Transverse colon (tissue), 4 donors: ENCODE data around the gene AKT3. TPM values are rescaled to one million over a fixed set of nuclear protein-coding genes. Genes with fewer than 3 reads are reported as not detected.

Source experiments
- DNase-seq: peaks from one replicate; pipeline ENCODE4 v3.0.0-alpha.2; 2019
- H3K27ac ChIP-seq, 4 donors: fragments of 200-600 bp; sonication (generic); 2 replicates each; pipeline ENCODE4 v1.5.1; 2016 to 2018; ENCODE audit warnings: inconsistent platforms in 4 of 4
- H3K27me3 ChIP-seq: fragments of 200-600 bp; sonication (generic); 2 replicates; pipeline ENCODE4 v1.5.1; 2017; ENCODE audit warnings: inconsistent platforms
- H3K36me3 ChIP-seq, 4 donors: fragments of 200-600 bp; sonication (generic); 2 replicates each; pipeline ENCODE4 v1.5.1; 2017 to 2019; ENCODE audit warnings: inconsistent platforms in 4 of 4
- H3K4me1 ChIP-seq, 4 donors: fragments of 200-600 bp; sonication (generic); 2 replicates each; pipeline ENCODE4 v1.5.1; 2017 to 2020; ENCODE audit warnings: inconsistent platforms in 4 of 4
- H3K4me3 ChIP-seq, 4 donors: fragments of 200-600 bp; sonication (generic); 1 replicate in 1 of 4; 2 replicates in 3 of 4; pipeline versions ENCODE4 v1.5.1 to v1.6.1; 2017 to 2019; ENCODE audit warnings: inconsistent platforms in 4 of 4
- H3K9me3 ChIP-seq, 2 donors: fragments of 200-600 bp; sonication (generic); 2 replicates each; pipeline ENCODE4 v1.5.1; 2017 to 2019; ENCODE audit warnings: inconsistent platforms in 2 of 2
- EP300 ChIP-seq: sonication (generic); formaldehyde crosslinking; IDR thresholded peaks from one replicate; pipeline ENCODE4 v1.6.1; 2017; ENCODE audit warnings: antibody characterized with exemption, low read depth
- POLR2A ChIP-seq: fragments of 450-650 bp; IDR thresholded peaks from one replicate; pipeline ENCODE4 v1.6.1; 2016; ENCODE audit warnings: antibody characterized with exemption, mild to moderate bottlenecking, moderate library complexity
- POLR2AphosphoS5 ChIP-seq, 3 donors: sonication (generic); formaldehyde crosslinking; IDR thresholded peaks; one replicate each; pipeline ENCODE4 v1.6.1; 2016; ENCODE audit warnings: antibody characterized with exemption in 3 of 3
- WGBS, 2 donors: methylation state at CpG; one replicate each; pipeline ENCODE4 v1.1.5; 2018; ENCODE audit warnings: low coverage in 1 of 2; 5-methylcytosine and 5-hydroxymethylcytosine counted together
- in situ Hi-C, 4 donors: fragments of 200-750 bp; cut with MboI; loops; one replicate each; pipeline versions ENCODE4 v1.15.0 to v1.15.1; 2017; ENCODE audit warnings: low sequenced_read_pairs in 3 of 4, low pct_ligation_motif_present in 1 of 4, low pct_unique_long_range_greater_than_20kb in 1 of 4
- intact Hi-C: fragments of 100-400 bp; cut with DNase I; formaldehyde crosslinking; loops from one replicate; pipeline ENCODE4 v1.15.1; 2023; ENCODE audit warnings: low total_unique reads
- total RNA-seq, 4 donors: library from RNA; depleted of rRNA; stranded (reverse); fragments of >200 nt; gene quantifications; one replicate each; pipeline ENCODE4 v1.1.0, GENCODE V29; 2016
- TF ChIP-seq, protein P1 (sequence below), 5 experiments: fragments of 200-600 bp in 3 of 5; fragments of 450-650 bp in 2 of 5; sonication (generic) in 3 of 5; IDR thresholded peaks; 1 replicate in 2 of 5; 2 replicates in 3 of 5; pipeline ENCODE4 v1.5.1; 2016 to 2017; ENCODE audit warnings: antibody characterized with exemption in 5 of 5, inconsistent platforms in 3 of 5, mild to moderate bottlenecking in 2 of 5, moderate library complexity in 1 of 5

AKT3 gene
- total RNA-seq, 4 donors from 2014 or later, result 9.8 to 27.2 (median 19.4) TPM

DNA sequence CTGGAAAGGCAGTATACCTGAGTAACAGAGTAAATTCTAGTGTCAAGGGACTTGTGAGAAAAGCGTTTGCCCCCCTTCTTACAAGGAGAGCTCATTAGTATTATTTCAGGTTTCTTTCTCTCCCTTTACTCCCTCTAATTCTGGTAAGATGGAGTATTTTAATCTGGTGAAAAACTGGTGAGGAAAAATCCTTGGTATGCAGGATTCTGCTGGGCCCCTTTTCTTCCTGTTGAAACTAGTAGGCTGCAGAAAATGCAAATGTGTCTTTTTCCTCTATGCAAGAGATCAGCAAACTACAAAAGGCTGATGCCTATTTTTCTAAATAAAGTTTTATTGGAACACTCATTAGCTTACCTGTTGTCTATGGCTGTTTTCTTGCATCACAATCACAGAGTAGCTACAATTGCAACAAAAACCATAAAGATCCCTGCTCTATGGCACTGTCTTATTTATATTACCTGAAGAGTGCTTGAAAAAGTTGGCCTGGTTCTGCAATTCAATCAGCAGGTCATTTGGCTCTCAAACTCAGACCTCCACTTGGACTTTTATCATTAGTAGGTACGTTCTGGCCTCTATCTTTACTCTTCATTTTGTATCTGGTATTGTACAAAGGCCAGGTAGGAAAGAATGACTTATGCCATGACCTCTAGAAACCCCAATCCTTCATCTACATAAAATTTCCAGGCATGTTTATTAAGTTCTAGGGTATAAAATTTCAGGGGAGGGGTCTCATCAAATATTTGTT, 109.6 kb downstream of the AKT3 start:
- in situ Hi-C loops, result loop anchor here in 3 of 4 donors (10.0 to 25.0 kb wide), 2 partner anchors 396 to 403 kb away; no protein-coding TSS in a partner anchor
- WGBS, 2 donors, result 89 to 94% methylated on average over 2 of the region's 2 CpGs
- TF ChIP-seq, protein P1, sequence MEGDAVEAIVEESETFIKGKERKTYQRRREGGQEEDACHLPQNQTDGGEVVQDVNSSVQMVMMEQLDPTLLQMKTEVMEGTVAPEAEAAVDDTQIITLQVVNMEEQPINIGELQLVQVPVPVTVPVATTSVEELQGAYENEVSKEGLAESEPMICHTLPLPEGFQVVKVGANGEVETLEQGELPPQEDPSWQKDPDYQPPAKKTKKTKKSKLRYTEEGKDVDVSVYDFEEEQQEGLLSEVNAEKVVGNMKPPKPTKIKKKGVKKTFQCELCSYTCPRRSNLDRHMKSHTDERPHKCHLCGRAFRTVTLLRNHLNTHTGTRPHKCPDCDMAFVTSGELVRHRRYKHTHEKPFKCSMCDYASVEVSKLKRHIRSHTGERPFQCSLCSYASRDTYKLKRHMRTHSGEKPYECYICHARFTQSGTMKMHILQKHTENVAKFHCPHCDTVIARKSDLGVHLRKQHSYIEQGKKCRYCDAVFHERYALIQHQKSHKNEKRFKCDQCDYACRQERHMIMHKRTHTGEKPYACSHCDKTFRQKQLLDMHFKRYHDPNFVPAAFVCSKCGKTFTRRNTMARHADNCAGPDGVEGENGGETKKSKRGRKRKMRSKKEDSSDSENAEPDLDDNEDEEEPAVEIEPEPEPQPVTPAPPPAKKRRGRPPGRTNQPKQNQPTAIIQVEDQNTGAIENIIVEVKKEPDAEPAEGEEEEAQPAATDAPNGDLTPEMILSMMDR (IDR thresholded peaks at IDR 0.05), result no peak
- no peak for TF ChIP-seq POLR2AphosphoS5 (IDR thresholded peaks at IDR 0.05)
- Histone ChIP-seq H3K9me3 (no peaks in the 10 kb centered on the region), H3K27ac (no peak overlapping the region), H3K4me3 (no peak overlapping the region), H3K36me3 (no peaks in the 10 kb centered on the region), H3K27me3 (no peaks in the 10 kb centered on the region), H3K4me1 (peaks cover 0 to 6% (median 0%) of the 10 kb centered on the region in 4 donors)
- no peak for DNase-seq
- intact Hi-C loops, result no loop called here

GRCh38 chr1:243739335-243740003, 110.6 kb downstream of the AKT3 start:
- 61 to 71% methylated on average over 3 of the region's 3 CpGs for WGBS, 2 donors
- TF ChIP-seq POLR2AphosphoS5 (IDR thresholded peaks at IDR 0.05) (no peak), POLR2A (no peak), EP300 (no peak)
- TF ChIP-seq, protein P1 (IDR thresholded peaks at IDR 0.05), result no peak
- DNase-seq, result no peak
- no peaks in the 10 kb centered on the region for H3K27me3 ChIP-seq
- H3K27ac ChIP-seq, result no peak overlapping the region
- peaks cover 0 to 6% (median 0%) of the 10 kb centered on the region in 4 donors for H3K4me1 ChIP-seq
- intact Hi-C loops, result no loop called here
- H3K4me3 ChIP-seq, result no peak overlapping the region
- in situ Hi-C loops, result loop anchor here in 3 of 4 donors (10.0 to 25.0 kb wide), 2 partner anchors 395 to 402 kb away; no protein-coding TSS in a partner anchor
- H3K9me3 ChIP-seq, result no peaks in the 10 kb centered on the region
- no peaks in the 10 kb centered on the region for H3K36me3 ChIP-seq

GRCh38 chr1:243738020-243738419, 112.0 kb downstream of the AKT3 start:
- DNase-seq, result no peak
- Histone ChIP-seq H3K27ac (no peak overlapping the region), H3K9me3 (no peaks in the 10 kb centered on the region), H3K36me3 (no peaks in the 10 kb centered on the region), H3K4me1 (peaks cover 0 to 6% (median 0%) of the 10 kb centered on the region in 4 donors), H3K4me3 (no peak overlapping the region), H3K27me3 (no peaks in the 10 kb centered on the region)
- in situ Hi-C loops, result loop anchor here in 2 of 4 donors (25.0 kb wide), 1 partner anchor 401 kb away; no protein-coding TSS in a partner anchor
- TF ChIP-seq EP300, result no peak
- TF ChIP-seq, protein P1 (IDR thresholded peaks at IDR 0.05), result no peak
- TF ChIP-seq POLR2AphosphoS5 (IDR thresholded peaks at IDR 0.05), result no peak
- no peak for TF ChIP-seq POLR2A
- intact Hi-C loops, result no loop called here
- WGBS, 2 donors, result 69 to 71% methylated on average over 1 of the region's 1 CpG

DNA sequence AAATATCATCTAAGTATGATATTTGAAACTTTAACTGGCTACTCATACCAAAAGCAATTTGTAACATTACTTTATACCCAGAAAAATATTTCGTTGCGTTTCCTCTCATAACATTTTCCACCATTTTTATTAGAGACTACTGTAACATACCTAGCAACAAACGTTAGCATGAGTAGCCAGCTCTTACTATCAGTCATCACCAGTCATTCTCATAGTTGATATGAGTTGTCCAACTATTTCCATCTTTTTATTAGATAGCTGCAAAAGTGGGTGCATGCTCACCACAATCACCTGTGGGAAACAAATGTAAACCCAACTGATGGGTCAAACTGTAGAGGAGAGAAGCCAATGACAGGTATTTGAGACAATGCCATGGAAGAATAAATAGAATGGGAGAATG, 114.6 kb downstream of the AKT3 start:
- no peak for DNase-seq
- in situ Hi-C loops, result loop anchor here in 2 of 4 donors (25.0 kb wide), 1 partner anchor 398 kb away; no protein-coding TSS in a partner anchor

More for the DNA sequence above, 114.6 kb downstream of the AKT3 start:
- no peaks in the 10 kb centered on the region for H3K9me3 ChIP-seq
- H3K36me3 ChIP-seq, result no peaks in the 10 kb centered on the region
- H3K4me1 ChIP-seq, result peaks cover 0 to 6% (median 1%) of the 10 kb centered on the region in 4 donors
- 71 to 87% methylated on average over 3 of the region's 3 CpGs for WGBS, 2 donors
- no peaks in the 10 kb centered on the region for H3K27me3 ChIP-seq
- intact Hi-C loops, result no loop called here
- no peak overlapping the region for H3K27ac ChIP-seq
- no peak for TF ChIP-seq POLR2A
- no peak for TF ChIP-seq POLR2AphosphoS5 (IDR thresholded peaks at IDR 0.05)
- TF ChIP-seq, protein P1 (IDR thresholded peaks at IDR 0.05), result no peak
- TF ChIP-seq EP300, result no peak
- H3K4me3 ChIP-seq, result no peak overlapping the region
